Kasumi-1 (cell line): ENCODE data around the gene KCTD19.

Source experiments
- DNase-seq, 2 experiments: peaks; one replicate each; lab custom pipeline; 2025; lab: John Stamatoyannopoulos, UW

Gene KCTD19

DNA sequence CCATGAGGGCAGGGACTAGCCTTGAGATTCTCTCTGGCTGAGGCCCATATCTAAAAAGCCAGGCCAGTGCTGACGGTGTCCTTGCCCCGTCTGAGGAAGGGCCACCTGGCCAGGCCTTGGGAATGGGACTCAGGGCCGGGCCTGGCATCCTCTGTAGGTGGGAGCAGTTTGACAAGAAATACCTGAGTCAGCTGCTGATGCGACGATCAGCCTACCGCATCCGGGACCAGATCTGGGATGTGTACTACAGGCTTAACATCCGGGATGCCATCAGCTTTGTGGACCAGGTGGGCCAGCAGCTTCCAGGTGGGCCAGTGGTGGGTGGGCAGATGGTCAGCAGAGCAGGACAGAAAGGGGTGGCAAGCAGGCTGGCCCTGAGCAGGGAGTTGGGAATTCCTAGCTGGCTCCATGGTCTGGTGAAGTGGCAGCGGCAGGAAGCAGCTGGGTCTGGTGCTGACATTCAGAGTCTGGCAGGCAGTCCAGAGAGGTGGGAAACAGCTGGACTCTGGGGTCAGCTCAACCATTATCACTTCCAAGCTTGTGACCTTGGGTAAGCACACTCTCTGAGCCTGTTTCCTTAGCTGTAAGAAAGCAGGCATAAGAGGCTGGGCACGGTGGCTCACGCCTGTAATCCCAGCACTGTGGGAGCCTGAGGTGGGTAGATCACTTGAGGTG is 68.2 kb downstream of the KCTD19 start:
- DNase-seq = no peak

DNA sequence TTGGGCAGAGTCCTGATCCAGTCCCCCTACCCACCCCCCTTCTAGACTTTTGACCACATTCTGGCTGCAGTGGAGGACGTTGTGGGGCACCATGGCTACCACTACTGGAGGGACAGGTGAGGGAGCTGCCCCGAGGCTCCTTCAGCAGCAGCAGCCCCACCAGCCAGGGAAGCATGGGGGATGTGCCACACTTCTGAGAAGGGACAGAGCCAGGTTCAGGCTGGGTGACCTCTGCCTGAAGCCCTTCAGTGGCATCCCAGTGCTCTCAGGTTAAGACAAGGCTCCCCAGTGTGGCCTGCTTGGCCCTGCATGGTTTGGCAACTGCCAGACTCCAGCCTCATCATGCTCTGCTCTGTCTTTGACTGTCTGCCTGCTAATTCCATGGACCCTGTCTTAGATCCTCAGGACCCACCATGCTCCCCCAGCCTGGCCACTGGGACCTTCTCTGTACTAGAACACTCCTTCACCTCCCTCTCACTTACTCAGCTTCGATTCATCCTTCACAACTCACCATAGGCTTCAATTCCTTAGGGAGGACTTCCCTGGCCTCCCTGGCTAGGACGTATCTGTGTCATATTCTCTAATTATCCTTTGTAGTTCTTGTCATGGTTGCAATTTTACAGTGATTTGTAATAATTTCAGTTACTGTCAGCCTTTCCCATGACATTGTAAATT is 68.9 kb downstream of the KCTD19 start:
- no peak for DNase-seq

DNA sequence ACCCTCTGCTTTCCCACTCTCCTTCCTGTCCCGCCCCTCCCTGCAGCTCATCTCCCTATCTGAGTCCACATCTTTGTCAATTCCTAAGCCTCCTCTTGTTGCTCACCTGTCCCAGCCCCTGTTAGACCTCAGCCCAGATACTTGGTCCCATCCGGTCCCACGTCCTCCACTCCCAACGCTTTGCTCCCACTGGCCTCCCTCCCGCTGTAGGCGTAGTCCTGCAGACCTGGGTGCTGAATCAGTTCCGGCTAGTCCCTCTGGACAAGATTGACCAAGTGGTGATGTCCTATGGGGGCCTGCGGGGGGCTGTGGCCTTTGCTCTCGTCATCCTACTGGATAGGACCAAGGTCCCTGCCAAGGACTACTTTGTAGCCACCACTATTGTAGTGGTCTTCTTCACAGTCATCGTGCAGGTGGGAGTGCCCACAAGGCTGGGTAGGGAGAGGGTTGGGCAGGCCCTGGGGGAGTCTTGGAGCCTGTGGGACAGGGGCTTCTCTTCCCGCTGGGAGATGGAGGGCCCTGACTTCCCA is 69.8 kb downstream of the KCTD19 start:
- no peak for DNase-seq

DNA sequence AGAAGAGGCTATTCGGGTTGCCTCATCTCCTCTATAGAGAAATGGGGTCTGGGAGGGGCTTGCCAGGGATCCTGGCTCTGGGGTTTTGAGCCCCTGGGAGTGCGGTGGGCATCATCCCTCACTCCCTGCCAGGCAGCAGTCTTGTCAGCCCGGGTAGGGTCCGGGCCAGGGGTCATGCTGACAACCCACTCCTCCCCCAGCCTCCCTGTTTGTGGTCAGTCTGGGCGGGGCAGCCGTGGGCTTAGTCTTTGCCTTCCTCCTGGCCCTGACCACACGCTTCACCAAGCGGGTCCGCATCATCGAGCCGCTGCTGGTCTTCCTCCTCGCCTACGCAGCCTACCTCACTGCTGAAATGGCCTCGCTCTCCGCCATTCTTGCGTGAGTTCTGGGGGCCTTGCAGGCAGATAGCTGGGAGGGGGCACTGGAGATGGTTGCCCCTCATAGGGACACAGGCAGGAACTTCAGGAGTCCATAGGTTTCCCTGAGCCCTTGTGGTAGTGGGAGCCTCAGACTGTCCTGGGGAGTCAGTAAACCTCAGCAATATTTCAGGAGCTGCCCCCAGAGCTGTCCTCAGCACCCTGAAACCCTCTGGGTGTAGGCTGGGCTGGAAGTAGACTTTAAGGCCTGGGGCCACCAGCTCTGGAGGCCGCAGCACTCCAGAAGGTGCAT is 70.9 kb downstream of the KCTD19 start:
- DNase-seq = no peak

DNA sequence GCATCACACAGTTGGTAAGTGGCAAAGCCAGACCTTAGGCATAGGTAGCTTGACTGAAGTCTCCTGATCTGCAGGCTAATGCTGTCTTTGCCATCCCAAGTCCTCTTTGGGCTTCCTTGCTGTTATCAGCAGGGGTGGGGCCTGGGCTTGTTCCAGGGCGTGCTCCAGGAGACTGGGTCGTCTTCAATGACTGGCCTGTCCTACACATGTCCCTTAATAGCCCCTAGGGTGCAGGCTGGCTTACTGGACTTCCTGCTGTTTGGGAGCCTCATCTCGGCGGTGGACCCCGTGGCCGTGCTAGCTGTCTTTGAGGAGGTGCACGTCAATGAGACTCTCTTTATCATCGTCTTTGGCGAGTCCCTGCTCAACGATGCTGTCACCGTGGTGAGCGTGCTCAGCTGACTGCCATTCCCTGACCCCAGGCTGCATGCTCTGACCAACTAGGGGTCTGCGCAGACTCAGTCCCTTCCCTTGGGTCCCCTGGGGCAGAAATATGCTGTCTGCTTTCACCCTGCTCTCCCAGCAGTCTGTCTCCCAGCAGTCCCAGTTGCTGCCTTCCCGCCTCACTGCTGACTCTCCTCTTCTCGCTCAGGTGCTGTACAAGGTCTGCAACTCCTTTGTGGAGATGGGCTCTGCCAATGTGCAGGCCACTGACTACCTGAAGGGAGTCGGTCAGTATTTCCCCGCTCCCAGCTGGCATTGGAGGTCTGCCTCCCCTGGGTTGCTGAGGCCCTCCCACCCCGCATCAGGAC is 71.6 kb downstream of the KCTD19 start:
- no peak for DNase-seq

GRCh38 chr16:67252609-67253497 is 73.7 kb downstream of the KCTD19 start:
- no peak for DNase-seq

DNA sequence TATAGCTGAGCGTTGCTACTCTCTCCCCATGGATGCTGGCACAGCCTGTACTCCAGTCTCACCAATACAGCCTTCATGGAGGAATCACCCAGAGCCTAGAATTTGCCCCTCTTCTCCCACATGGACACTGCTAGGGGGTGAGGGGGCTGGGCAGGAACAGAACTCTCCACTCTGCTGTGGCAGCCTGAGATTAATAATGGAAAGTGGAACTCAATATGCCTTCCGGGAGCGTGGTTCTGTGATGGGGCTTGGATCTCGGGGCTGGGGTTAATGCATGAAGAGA is 76.6 kb downstream of the KCTD19 start:
- DNase-seq = no peak

- no peak for DNase-seq
These were observed 77.1 kb downstream of the KCTD19 start for GRCh38 chr16:67249178-67250044.

GRCh38 chr16:67248401-67249177 is 78.0 kb downstream of the KCTD19 start, which contains the start of gene SLC9A5:
Gene SLC9A5 (plus strand): TSS chr16:67248979. CDS start chr16:67249015, 36 bp downstream.
- DNase-seq = no peak

DNA sequence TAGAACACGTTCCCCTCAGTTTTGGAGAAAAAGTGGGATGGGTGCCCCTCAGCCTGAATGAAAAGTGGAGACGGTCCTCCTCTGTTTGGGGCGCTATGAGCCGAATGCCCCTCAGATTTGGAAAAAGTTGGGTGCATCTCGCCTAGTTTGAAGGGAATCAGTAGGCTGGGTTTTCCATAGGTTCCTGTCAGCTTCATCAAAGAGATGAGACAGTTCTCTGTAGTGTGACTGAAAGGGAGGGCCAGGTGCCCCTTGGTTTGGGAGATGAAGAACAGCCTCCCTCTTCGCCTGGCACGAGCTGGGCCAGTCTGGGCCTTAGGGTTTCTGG is 78.5 kb downstream of the KCTD19 start:
- no peak for DNase-seq

GRCh38 chr16:67247192-67248072 is 79.1 kb downstream of the KCTD19 start, which contains the start of gene FHOD1:
Gene FHOD1 (minus strand): TSS chr16:67247481. CDS start chr16:67247410, 71 bp downstream.
- peak; percentile 92 to 94 for DNase-seq

DNA sequence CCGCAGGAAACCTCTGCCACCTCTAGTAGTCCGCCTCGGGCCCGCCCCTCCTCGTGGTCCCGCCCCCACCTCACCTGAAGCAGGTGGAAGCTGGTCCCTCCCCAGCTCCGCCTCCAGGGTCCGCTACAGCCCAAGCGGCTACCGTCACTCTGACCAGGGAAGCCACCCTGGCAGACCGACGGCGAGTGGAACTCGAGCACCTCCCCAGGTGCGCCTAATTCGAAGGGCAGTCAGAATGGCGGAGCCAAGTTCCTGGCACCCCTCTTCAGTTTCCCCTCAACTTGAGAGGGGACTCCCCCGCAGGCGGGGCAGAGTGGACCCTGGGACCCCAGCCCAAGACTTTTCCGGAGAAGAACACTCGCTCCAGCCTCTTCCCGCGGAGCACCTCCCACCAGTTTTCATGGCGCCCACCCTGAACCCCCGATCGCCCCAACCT is 79.8 kb downstream of the KCTD19 start:
- no peak for DNase-seq

DNA sequence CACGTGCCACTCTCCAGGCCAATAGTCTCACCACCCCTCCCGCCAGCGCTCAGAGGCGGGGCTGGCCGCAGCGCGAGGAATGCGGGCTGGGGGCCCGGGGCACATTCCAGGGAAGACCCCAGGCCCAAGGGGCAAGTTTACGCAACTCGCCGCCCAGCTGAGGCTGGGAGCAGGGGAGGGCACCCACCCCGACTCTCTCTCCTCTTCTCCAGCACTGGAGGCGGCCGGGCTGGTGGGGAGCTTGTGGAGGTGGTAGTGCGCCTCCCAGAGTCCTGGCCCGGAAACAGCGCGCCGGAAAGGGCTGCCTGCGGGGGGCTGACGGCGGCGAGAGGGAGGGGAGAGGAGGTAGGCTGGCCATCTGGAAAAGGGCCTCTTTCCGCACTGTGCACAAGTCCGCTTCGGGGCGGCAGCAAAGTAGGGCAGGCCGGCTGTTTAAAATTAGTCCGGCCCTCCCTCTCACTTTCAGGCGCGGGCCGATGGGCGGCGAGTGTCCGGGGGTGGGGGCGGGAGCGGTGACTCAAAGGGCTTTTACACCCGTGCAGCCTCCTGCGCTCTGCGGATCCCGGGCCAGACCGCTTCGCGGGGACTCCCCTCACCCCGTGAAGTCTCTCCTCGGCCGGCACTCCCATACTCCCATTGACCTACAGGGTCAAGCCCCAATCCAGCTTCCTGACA is 80.3 kb downstream of the KCTD19 start:
- peak; percentile 68 to 86 for DNase-seq

- DNase-seq = no peak
These were observed 80.9 kb downstream of the KCTD19 start for GRCh38 chr16:67245674-67246080.

DNA sequence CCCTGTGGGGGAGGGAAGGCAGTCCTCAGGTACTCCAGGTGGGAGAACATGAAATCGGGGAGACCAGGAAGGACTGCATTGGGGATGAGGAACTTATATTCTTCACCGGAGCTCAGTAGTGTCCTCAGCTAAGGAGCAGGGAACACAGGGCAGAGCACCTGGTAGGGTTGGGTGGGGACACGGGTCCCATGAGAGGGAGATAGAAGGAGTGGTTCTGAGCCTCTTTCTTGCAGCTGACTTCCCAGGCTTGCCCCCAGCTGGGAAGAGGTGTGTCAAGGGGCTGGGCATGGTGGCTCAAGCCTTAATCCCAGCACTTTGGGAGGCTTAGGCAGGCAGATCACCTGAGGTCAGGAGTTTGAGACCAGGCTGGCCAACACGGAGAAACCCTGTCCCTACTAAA is 81.4 kb downstream of the KCTD19 start:
- DNase-seq = peak in 1 of 2 experiments; percentile 38

- DNase-seq = peak; percentile 97 to 98
These were observed 82.0 kb downstream of the KCTD19 start for GRCh38 chr16:67244387-67245185.

DNA sequence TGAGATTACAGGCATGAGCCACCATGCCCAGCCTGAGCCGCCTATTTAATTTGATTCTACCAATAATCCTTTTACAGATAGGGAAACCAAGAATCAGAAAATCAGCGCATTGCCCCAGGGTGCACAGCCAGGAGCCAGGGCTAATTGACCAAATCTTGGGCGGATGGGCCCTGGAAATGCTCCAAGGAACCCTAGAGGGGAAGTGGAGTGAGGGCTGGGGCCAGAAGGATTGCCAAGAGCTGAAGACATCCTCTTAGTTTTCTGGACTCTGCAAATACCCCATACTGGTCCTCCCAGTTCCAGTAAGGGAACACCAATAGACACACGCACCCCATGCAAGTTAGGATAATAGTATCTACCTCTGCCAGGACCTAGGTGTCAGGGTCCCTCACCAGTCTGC is 83.1 kb downstream of the KCTD19 start:
- no peak for DNase-seq
